SU-DHL-6 (cell line): Measurements from ENCODE around the gene PTPN4.

Experiments
- EZH2phosphoT487 ChIP-seq: fragments of 200-600 bp; sonication (generic), shearing (Covaris generic); conservative IDR thresholded peaks from 2 replicates; pipeline ENCODE4 v1.6.1; 2018; ENCODE audit warnings: mild to moderate bottlenecking, antibody characterized with exemption, low read length, moderate library complexity, mixed read lengths
- TF ChIP-seq, protein P1 (sequence below): fragments of 200-600 bp; sonication (generic); IDR thresholded peaks from one replicate; pipeline ENCODE4 v1.5.1; 2017; ENCODE audit warnings: antibody characterized with exemption, mild to moderate bottlenecking, low read length, moderate library complexity; ENCODE audit not compliant: insufficient read depth, poor library complexity, severe bottlenecking

DNA sequence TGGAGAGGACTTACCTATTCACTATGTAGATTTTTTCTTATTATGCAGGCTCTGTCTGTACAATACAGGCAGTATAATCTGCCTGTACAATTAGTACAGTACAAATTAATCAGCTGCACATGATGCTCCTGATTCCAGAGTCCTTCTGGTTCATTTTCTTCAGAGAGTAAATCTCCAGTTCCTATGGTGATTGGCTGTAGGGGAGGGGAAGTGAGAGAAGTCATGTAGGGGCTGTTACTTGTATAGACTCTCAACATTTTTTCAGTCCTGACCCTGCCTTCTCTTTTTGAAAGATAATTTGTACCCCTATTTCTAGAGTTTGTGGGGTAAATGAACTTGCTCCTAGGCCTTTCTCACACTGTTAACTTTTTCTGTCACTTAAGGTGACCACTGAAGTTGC lies 54.5 kb downstream of the PTPN4 start:
- TF ChIP-seq, protein P1, sequence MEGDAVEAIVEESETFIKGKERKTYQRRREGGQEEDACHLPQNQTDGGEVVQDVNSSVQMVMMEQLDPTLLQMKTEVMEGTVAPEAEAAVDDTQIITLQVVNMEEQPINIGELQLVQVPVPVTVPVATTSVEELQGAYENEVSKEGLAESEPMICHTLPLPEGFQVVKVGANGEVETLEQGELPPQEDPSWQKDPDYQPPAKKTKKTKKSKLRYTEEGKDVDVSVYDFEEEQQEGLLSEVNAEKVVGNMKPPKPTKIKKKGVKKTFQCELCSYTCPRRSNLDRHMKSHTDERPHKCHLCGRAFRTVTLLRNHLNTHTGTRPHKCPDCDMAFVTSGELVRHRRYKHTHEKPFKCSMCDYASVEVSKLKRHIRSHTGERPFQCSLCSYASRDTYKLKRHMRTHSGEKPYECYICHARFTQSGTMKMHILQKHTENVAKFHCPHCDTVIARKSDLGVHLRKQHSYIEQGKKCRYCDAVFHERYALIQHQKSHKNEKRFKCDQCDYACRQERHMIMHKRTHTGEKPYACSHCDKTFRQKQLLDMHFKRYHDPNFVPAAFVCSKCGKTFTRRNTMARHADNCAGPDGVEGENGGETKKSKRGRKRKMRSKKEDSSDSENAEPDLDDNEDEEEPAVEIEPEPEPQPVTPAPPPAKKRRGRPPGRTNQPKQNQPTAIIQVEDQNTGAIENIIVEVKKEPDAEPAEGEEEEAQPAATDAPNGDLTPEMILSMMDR, result no peak
- no peak for TF ChIP-seq EZH2phosphoT487
